GM12891 (cell line): ENCODE data around the gene KAT7. TPM values are rescaled to one million over a fixed set of nuclear protein-coding genes. Genes with fewer than 3 reads are reported as not detected.

Source experiments
- DNase-seq: peaks from one replicate; pipeline ENCODE4 v3.0.0; 2011; ENCODE audit warnings: low spot score; ENCODE audit not compliant: insufficient read length
- FAIRE-seq: peaks from 2 replicates; lab custom pipeline; 2011; peaks lifted over from hg19 to GRCh38; lab: Jason Lieb, UNC
- PAX5 ChIP-seq: IDR thresholded peaks from 2 replicates; pipeline ENCODE4 v1.6.1; 2011; ENCODE audit warnings: low read length, moderate library complexity, mild to moderate bottlenecking; ENCODE audit not compliant: insufficient read depth, severe bottlenecking
- POLR2A ChIP-seq: IDR thresholded peaks from 2 replicates; pipeline ENCODE4 v1.6.1; 2011; ENCODE audit warnings: low read depth, low read length, control low read depth
- POLR2AphosphoS5 ChIP-seq: IDR thresholded peaks from 2 replicates; pipeline ENCODE4 v1.6.1; 2011; ENCODE audit warnings: low read depth, low read length, control low read depth
- POU2F2 ChIP-seq: IDR thresholded peaks from 2 replicates; pipeline ENCODE4 v1.6.1; 2011; ENCODE audit warnings: low read depth, mild to moderate bottlenecking, control low read depth, low read length, moderate library complexity
- SPI1 ChIP-seq: IDR thresholded peaks from 2 replicates; pipeline ENCODE4 v1.6.1; 2011; ENCODE audit warnings: low read depth, low read length, control low read depth
- TAF1 ChIP-seq: IDR thresholded peaks from 2 replicates; pipeline ENCODE4 v1.6.1; 2011; ENCODE audit warnings: low read depth, low read length, control low read depth
- polyA plus RNA-seq: library from polyadenylated mRNA; unstranded; fragments of >200 nt; gene quantifications from one replicate; pipeline ENCODE4 v1.2.1, GENCODE V29; 2012; ENCODE audit warnings: low read depth, missing spikeins, inconsistent platforms; ENCODE audit not compliant: missing spikeins

Gene KAT7
- polyA plus RNA-seq = 24.2 TPM

- DNase-seq (peak; percentile 62), FAIRE-seq (peak; percentile 96)
- TF ChIP-seq TAF1 (peak; percentile 87), PAX5 (no peak), POLR2AphosphoS5 (peak; percentile 96), POLR2A (peak; percentile 97), POU2F2 (peak; percentile 62; the same call in 1 of the 2 replicates)
These were observed at the start of gene KAT7 for GRCh38 chr17:49788478-49789242. Gene KAT7 (plus strand): TSS chr17:49788681. CDS start chr17:49788835, 154 bp downstream.

- no peak for DNase-seq
- peak; percentile 82 for FAIRE-seq
These were observed 48.7 kb upstream of the KAT7 start for GRCh38 chr17:49739641-49740271.

GRCh38 chr17:49741009-49741691, 47.3 kb upstream of the KAT7 start:
- TF ChIP-seq POLR2AphosphoS5 (no peak; the same call in 1 of the 2 replicates), SPI1 (0 out of 2 replicates have a peak, but pooled peaks have one; percentile 34), POU2F2 (peak; percentile 57; the same call in 1 of the 2 replicates), TAF1 (no peak), PAX5 (no peak), POLR2A (0 out of 2 replicates have a peak, but pooled peaks have one; percentile 20)
- FAIRE-seq (peak; percentile 69), DNase-seq (no peak)

More at GRCh38 chr17:49739641-49740271, 48.7 kb upstream of the KAT7 start:
- no peak for TF ChIP-seq SPI1
- TF ChIP-seq POU2F2 = 0 out of 2 replicates have a peak, but pooled peaks have one; percentile 32

- TF ChIP-seq POLR2A (no peak), POLR2AphosphoS5 (no peak), PAX5 (no peak), SPI1 (no peak), TAF1 (no peak), POU2F2 (no peak)
- FAIRE-seq (no peak), DNase-seq (no peak)
These were observed 46.8 kb upstream of the KAT7 start for GRCh38 chr17:49741692-49742076.

- DNase-seq (no peak), FAIRE-seq (no peak)
- TF ChIP-seq SPI1 (peak; percentile 70), PAX5 (no peak), TAF1 (no peak)
These were observed 46.3 kb upstream of the KAT7 start for GRCh38 chr17:49742166-49742638.

GRCh38 chr17:49745175-49746139, 43.0 kb upstream of the KAT7 start:
- FAIRE-seq = no peak
- TF ChIP-seq POLR2AphosphoS5 (no peak), POLR2A (no peak), SPI1 (no peak), TAF1 (no peak), POU2F2 (no peak), PAX5 (no peak)

GRCh38 chr17:49746791-49747490, 41.5 kb upstream of the KAT7 start:
- TF ChIP-seq POLR2A = peak; percentile 74; the same call in 1 of the 2 replicates
- TF ChIP-seq POU2F2 = peak; percentile 69; the same call in 1 of the 2 replicates
- 0 out of 2 replicates have a peak, but pooled peaks have one; percentile 18 for TF ChIP-seq TAF1
- TF ChIP-seq SPI1 = peak; percentile 46
- TF ChIP-seq POLR2AphosphoS5 = no peak
- no peak for TF ChIP-seq PAX5
- peak; percentile 91 for FAIRE-seq
- DNase-seq = no peak

More at GRCh38 chr17:49745175-49746139, 43.0 kb upstream of the KAT7 start:
- no peak for DNase-seq

- FAIRE-seq (no peak), DNase-seq (no peak)
- TF ChIP-seq SPI1 (no peak), TAF1 (no peak), POLR2A (no peak)
These were observed 40.8 kb upstream of the KAT7 start for GRCh38 chr17:49747632-49748031.

GRCh38 chr17:49748223-49748622, 40.3 kb upstream of the KAT7 start:
- TF ChIP-seq PAX5 = no peak
- TF ChIP-seq POLR2A = no peak
- no peak for TF ChIP-seq TAF1
- TF ChIP-seq SPI1 = no peak
- TF ChIP-seq POU2F2 = no peak
- TF ChIP-seq POLR2AphosphoS5 = no peak
- no peak for FAIRE-seq
- no peak for DNase-seq
